Panc1 (cell line): ENCODE results near the gene HNRNPU. TPM values are rescaled to one million over a fixed set of nuclear protein-coding genes. Genes with fewer than 3 reads are reported as not detected.

ENCODE experiments used
- ATAC-seq: fragments of 200-7000 bp; cut with Tn5 transposase; 2 replicates; pipeline ENCODE4 v1.9.1; 2020; ENCODE audit warnings: mild to moderate bottlenecking, moderate library complexity
- BruUV-seq: library from RNA; stranded (reverse); fragments of 400-500 nt; replicated peaks from 2 replicates; lab custom pipeline; 2021; lab: Mats Ljungman, UMichigan
- CTCF ChIA-PET: fragments of 300-600 bp; sonication (Branson Sonifier 250); formaldehyde crosslinking; loops from one replicate; lab custom pipeline; 2022; ENCODE audit warnings: antibody characterized with exemption; lab: Charles Lee
- POLR2A ChIA-PET: fragments of 300-600 bp; sonication (Branson Sonifier 250); formaldehyde crosslinking; loops from one replicate; lab custom pipeline; 2022; ENCODE audit warnings: antibody characterized with exemption; lab: Charles Lee
- DNase-seq: peaks from one replicate; pipeline ENCODE4 v3.0.0-alpha.2; 2010; ENCODE audit warnings: low read depth, low spot score
- H3K27ac ChIP-seq: 2 replicates; pipeline ENCODE4 v1.5.1; 2011; ENCODE audit warnings: mild to moderate bottlenecking, low read length, inconsistent platforms
- H3K27me3 ChIP-seq: fragments of 200-500 bp; sonication (Bioruptor generic); 2 replicates; pipeline ENCODE4 v1.6.0; 2014; ENCODE audit warnings: low read length, inconsistent platforms; ENCODE audit not compliant: control insufficient read depth, insufficient read depth
- H3K36me3 ChIP-seq: fragments of 200-500 bp; sonication (Bioruptor generic); 2 replicates; pipeline ENCODE4 v1.5.1; 2014; ENCODE audit warnings: inconsistent platforms, mild to moderate bottlenecking, low read length, moderate library complexity; ENCODE audit not compliant: control insufficient read depth, insufficient read depth
- H3K4me1 ChIP-seq: 2 replicates; pipeline ENCODE4 v1.5.1; 2011; ENCODE audit warnings: inconsistent platforms, mild to moderate bottlenecking, low read length, moderate library complexity; ENCODE audit not compliant: control insufficient read depth, insufficient read depth
- H3K4me3 ChIP-seq, 2 experiments: 2 replicates each; pipeline ENCODE4 v1.5.1; 2011 to 2012; ENCODE audit warnings: low read depth in 2 of 2, low read length in 2 of 2, mild to moderate bottlenecking in 2 of 2, inconsistent platforms in 1 of 2, moderate library complexity in 1 of 2
- H3K9me3 ChIP-seq: fragments of 200-500 bp; sonication (Bioruptor generic); 2 replicates; pipeline ENCODE4 v1.5.1; 2014; ENCODE audit warnings: low read depth, mild to moderate bottlenecking, inconsistent platforms, low read length, moderate library complexity; ENCODE audit not compliant: control insufficient read depth, insufficient read depth
- CTCF ChIP-seq: fragments of 450-650 bp; IDR thresholded peaks from 2 replicates; pipeline ENCODE4 v1.5.1; 2017; ENCODE audit warnings: mild to moderate bottlenecking
- POLR2AphosphoS5 ChIP-seq: IDR thresholded peaks from 2 replicates; pipeline ENCODE4 v1.6.1; 2012; ENCODE audit warnings: mild to moderate bottlenecking, low read depth, low read length, moderate library complexity
- SIN3A ChIP-seq: IDR thresholded peaks from 2 replicates; pipeline ENCODE4 v1.6.1; 2012; ENCODE audit warnings: low read depth, mild to moderate bottlenecking, low read length, moderate library complexity, borderline replicate concordance; ENCODE audit not compliant: insufficient read depth
- TCF7L2 ChIP-seq: IDR thresholded peaks from 2 replicates; pipeline ENCODE4 v1.6.1; 2011; ENCODE audit warnings: mild to moderate bottlenecking, low read depth, low read length, inconsistent platforms
- in situ Hi-C: cut with HindIII; loops from 2 replicates; pipeline ENCODE4 v1.10.0; 2016; ENCODE audit warnings: low sequenced_read_pairs, low pct_unique_long_range_greater_than_20kb
- intact Hi-C: fragments of 100-400 bp; cut with micrococcal nuclease; formaldehyde crosslinking; loops from one replicate; pipeline ENCODE4 v1.10.0; 2022; ENCODE audit not compliant: unreplicated experiment
- total RNA-seq: library from RNA; stranded (reverse); gene quantifications from one replicate; pipeline ENCODE4 v1.2.1, GENCODE V29; 2021; ENCODE audit not compliant: unreplicated experiment
- TF ChIP-seq, protein P1 (sequence below), 2 experiments: IDR thresholded peaks; 2 replicates each; pipeline ENCODE4 v1.6.1; 2011 to 2012; ENCODE audit warnings: low read depth in 2 of 2, control low read depth in 1 of 2, low read length in 1 of 2, mild to moderate bottlenecking in 1 of 2, moderate library complexity in 1 of 2; ENCODE audit not compliant: insufficient read depth in 1 of 2

Gene HNRNPU
- total RNA-seq, 1 experiment from 2014 or later = 361 TPM

DNA sequence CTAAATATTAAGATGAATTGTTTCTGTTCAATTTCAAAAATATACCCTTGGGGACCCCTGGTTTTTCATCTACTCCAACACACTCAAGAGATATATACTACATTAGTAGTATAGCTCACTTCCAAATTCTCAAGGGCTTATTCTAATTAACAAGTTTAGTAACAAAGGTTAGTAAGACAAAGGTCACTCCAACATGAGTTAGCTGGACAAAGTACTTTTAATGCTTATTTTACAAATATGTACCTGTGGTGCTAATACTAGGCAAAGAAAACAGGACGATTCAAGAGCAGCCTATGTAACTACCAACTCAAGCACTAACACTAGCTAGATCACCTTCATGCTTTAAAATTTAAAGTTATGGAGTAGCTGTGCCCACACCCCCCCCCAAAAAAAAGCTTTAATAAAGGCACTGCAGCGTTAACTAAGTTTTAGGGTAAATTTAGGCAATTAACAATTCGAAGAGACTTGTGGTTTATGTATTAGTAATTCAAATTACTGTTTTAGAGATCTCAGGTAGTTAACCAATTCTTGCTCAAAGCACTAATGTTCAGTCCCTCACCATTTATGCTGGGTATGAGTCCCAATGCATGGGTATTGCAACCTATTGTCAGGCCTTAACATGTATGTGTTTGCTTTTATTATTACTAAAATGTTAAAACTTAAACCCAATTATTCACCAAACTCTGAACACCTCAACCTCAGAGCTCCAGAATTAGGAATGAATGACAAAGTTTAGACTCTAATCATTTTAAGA, 14.1 kb downstream of the HNRNPU start:
- POLR2A ChIA-PET = interaction anchor here (0.6 to 1.3 kb wide), 5 partner anchors 8 to 192 kb away, joined by 4 to 10 read pairs (median 8); no protein-coding TSS in a partner anchor

GRCh38 chr1:244849189-244849866, 15.0 kb downstream of the HNRNPU start:
- ATAC-seq (no peak), DNase-seq (no peak)
- in situ Hi-C loops = no loop called here
- intact Hi-C loops = no loop called here
- H3K4me1 ChIP-seq = no peaks in the 10 kb centered on the region
- ChIA-PET CTCF (no interaction called here), POLR2A (interaction anchor here (1.0 kb wide), 1 partner anchor 193 kb away, joined by 8 read pairs; no protein-coding TSS in a partner anchor)
- H3K27me3 ChIP-seq = no peaks in the 10 kb centered on the region
- TF ChIP-seq, protein P1, sequence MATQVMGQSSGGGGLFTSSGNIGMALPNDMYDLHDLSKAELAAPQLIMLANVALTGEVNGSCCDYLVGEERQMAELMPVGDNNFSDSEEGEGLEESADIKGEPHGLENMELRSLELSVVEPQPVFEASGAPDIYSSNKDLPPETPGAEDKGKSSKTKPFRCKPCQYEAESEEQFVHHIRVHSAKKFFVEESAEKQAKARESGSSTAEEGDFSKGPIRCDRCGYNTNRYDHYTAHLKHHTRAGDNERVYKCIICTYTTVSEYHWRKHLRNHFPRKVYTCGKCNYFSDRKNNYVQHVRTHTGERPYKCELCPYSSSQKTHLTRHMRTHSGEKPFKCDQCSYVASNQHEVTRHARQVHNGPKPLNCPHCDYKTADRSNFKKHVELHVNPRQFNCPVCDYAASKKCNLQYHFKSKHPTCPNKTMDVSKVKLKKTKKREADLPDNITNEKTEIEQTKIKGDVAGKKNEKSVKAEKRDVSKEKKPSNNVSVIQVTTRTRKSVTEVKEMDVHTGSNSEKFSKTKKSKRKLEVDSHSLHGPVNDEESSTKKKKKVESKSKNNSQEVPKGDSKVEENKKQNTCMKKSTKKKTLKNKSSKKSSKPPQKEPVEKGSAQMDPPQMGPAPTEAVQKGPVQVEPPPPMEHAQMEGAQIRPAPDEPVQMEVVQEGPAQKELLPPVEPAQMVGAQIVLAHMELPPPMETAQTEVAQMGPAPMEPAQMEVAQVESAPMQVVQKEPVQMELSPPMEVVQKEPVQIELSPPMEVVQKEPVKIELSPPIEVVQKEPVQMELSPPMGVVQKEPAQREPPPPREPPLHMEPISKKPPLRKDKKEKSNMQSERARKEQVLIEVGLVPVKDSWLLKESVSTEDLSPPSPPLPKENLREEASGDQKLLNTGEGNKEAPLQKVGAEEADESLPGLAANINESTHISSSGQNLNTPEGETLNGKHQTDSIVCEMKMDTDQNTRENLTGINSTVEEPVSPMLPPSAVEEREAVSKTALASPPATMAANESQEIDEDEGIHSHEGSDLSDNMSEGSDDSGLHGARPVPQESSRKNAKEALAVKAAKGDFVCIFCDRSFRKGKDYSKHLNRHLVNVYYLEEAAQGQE (IDR thresholded peaks at IDR 0.05; ENCODE audit: insufficient read depth in 1 of 2, low read depth in 2 of 2, low read length in 1 of 2) = no peak
- no peak; the same call in 1 of the 2 replicates for TF ChIP-seq POLR2AphosphoS5
- no peak for TF ChIP-seq SIN3A
- TF ChIP-seq TCF7L2 = no peak
- no peaks in the 10 kb centered on the region for H3K9me3 ChIP-seq
- no peak overlapping the region for H3K27ac ChIP-seq
- H3K36me3 ChIP-seq = peaks cover 69% of the 10 kb centered on the region
- no TSS peak for BruUV-seq
- H3K4me3 ChIP-seq = no peak overlapping the region

More for the DNA sequence above, 14.1 kb downstream of the HNRNPU start:
- intact Hi-C loops (no loop called here), in situ Hi-C loops (no loop called here)
- Histone ChIP-seq H3K27ac (no peak overlapping the region), H3K27me3 (no peaks in the 10 kb centered on the region), H3K36me3 (peaks cover 73% of the 10 kb centered on the region), H3K9me3 (no peaks in the 10 kb centered on the region), H3K4me3 (no peak overlapping the region), H3K4me1 (no peaks in the 10 kb centered on the region)
- DNase-seq = no peak
- CTCF ChIA-PET = no interaction called here
- TF ChIP-seq, protein P1 (IDR thresholded peaks at IDR 0.05; ENCODE audit: insufficient read depth in 1 of 2, low read depth in 2 of 2, low read length in 1 of 2) = no peak
- TF ChIP-seq CTCF = no peak
- no peak for TF ChIP-seq SIN3A
- no peak for TF ChIP-seq POLR2AphosphoS5
- TF ChIP-seq TCF7L2 = no peak
- BruUV-seq = no TSS peak
- ATAC-seq = no peak
